GM11168 (cell line): ENCODE results near the gene MOB3B.

ENCODE experiments used
- in situ Hi-C: fragments of 300-500 bp; cut with MboI; formaldehyde crosslinking; loops from one replicate; pipeline ENCODE4 v1.12.0; 2022; ENCODE audit warnings: low sequenced_read_pairs; ENCODE audit not compliant: unreplicated experiment

Gene MOB3B

DNA sequence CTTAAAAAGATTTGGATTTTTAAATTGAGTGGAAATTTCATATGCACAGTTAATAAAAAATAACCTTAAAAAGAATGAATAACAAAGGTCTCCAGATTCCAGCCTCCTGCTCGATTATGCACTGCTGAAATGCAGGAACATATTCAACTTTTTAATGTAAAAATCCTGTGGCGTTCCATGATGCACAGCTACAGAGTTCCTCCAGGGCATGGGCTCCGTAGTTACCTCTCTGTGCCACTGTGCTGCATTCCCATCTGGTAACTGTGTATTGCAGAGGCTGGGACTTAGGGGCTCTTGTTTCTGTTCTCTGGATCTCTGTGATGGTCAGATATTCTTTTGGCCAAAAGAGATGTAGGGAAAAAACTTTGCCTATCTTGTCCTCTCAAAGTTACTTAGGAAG lies 201.1 kb downstream of the MOB3B start:
- in situ Hi-C loops = no loop called here

DNA sequence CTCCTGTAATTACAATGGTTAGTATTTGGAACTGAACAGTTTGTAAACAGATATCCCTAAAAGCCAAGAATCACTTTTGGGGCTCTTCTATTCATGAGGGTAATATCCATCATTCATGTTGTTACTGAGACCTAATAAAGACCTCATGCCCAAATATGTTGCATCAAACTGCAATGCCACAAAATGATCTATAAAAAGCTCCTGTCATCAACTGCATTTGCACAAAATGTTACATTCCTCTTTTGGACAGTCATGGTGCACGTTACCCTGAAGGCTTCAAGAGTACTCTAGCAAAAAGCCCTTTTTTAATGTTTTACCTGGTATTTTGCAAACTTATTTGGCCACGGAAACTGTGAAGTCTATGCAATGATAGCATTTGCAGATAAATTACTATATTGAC lies 218.4 kb downstream of the MOB3B start:
- in situ Hi-C loops = no loop called here

DNA sequence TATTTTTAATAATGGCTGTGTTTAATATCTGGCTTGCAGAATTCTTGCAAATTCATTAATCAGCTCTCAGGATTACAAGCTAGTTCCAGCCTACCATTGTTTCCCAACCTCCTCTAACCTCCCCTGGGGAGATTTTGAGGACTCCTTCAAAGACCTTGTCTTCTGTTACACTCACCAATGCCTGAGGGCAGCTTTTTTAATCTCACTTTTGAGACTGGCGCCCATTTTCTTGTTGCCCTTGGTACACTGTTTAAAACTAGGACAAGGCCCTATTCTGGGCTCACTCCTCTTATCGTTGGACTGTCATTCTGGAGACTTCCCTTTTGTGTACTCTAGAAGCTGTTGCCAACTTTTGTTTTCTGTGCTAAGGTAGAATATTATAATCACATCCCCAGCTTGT lies 219.0 kb downstream of the MOB3B start:
- in situ Hi-C loops = no loop called here

DNA sequence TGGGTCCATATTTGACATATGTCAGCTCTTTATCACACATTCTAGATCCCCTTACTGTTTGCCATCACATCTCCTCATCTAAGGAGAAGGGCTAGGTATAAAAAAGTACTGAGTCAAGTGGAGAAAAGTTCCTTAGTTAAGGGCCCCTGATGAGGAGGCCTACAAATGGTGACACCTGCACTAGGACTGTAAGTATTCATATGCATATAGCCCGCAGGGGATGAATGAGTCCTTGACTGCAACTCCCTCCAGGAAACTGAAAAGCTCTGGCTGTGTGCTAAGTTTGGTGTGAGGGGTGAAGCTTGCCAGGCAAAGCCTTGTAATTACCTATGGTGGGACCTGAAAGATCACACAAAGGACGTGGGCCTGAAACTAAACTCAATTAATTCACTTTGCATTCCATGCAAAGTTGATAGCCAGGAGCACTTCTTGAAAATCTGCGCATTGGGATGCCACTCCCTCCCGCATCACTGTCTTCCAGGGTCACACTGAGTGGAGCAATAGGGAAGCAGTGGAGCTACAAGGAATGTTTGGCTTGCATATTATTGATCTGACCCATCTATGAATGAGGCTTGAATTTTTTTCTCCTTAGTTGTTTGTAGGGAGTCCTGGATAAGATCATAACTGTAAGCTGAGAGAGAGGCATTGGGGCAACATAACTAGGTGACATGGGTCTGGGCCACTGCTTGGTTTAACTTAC lies 220.8 kb downstream of the MOB3B start:
- in situ Hi-C loops = no loop called here

DNA sequence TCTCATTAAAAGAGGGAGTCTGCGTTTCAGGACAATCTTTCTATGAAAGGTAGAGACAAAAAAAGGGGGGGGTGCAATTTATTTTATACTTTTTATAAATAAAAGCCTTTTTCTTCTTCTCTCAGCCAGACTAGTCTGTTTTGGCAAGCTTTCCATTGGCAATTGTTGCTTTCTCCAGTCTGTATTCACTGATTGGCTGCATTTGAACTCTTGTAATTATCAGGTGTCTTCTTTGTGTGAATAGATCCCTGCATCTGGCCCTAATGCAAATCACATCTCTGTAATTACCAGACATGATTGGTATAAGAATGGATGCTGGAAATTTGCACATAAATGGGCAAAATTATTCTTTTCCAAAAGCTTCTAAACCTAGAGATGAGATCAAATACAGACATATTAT lies 225.1 kb downstream of the MOB3B start:
- in situ Hi-C loops = no loop called here

DNA sequence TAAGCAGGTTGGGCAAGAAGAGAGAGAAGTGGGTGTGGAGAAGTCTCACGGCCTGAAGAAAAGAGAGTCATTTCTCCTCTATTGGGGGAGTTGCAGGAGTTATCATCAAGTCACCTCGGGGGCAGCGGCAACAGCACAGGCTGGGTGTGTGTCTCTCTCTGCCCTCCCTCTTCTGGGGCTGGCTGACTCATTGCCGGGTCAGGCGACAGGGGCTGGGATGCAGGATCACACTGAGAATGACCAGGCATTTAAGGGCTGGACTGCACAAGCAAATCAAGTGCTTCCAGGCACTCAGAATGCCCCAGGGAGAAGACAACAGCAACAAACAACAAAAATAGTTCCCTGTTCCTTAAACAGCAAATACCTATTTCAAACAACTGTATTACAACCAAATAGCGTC lies 226.4 kb downstream of the MOB3B start:
- in situ Hi-C loops = no loop called here

DNA sequence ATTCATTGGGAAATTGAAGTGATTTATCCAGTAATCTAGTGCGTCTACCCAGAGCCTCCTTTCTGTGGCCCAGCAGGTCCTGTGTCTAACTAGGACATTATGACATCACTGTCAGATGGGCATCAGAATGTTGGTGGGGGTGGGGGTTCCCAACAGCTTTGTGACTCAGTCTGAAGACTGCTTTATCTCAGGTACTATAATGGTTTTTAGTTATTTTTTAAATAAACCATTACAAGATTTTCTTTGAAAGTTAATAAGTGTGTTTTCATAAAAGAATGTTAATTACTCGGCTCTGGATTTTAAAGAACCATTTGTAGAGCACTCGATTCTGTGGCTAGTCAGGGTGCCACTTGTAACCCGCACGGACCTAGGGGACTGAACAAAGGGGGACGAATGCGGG lies 232.6 kb downstream of the MOB3B start, which contains the start of gene EQTN:
Gene EQTN (minus strand): TSS at position 101 of the 400 bp plus-strand sequence. CDS start 95 bp downstream, at position 6.
- in situ Hi-C loops = no loop called here

DNA sequence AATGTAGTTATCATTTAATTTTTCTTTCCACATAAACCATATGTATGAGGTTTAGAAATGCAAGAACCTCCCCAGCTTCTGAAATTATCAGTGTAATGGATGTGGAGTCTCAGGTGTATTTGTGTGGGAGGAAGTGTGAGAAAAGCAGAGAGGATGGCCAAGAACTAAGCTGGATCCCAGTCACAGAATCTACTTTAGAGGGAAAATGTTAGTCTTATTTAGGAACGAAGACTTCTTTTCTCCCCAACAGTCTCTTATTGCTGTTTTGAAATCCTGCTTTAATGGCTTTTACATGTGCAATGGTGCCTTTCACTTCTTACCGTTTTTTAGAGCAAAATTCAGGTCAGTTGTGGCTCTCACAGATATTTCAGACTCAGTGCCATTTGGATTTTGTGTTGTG lies 235.6 kb downstream of the MOB3B start:
- in situ Hi-C loops = no loop called here

DNA sequence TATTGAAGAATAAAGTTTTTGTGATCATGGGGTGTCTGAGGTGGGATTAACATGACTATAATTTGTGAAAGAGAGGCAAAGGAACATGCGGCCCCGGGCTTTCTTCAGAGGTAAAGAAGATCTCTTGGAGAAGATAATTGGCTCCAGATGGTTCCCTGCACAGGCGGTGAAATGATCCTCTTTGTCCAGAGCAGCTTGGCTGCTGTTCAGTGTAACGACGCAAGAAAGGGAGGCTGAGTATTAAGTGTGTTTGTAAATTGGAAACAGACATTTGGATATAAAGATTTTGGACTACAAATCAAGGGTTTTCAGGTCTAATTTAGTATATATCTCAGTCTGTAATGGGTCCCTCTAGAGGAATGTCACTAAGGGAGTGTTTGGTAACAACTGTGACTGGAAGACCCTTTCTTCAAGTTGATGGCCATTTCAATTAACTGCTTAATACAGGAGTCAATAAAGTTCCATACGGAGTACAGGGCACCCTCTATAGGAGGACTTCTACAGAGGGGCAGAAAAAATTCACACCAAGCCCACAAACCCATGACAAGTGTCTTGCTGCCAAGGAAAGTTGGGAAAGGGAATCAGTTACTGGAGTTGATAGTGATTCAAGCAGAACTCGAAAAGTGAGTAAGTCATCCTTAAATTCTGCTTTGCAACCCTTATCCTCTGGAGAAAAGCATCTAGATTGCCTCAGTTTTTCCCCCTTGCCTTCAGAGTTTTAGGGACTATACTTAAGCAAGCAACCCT lies 236.8 kb downstream of the MOB3B start:
- in situ Hi-C loops = no loop called here

DNA sequence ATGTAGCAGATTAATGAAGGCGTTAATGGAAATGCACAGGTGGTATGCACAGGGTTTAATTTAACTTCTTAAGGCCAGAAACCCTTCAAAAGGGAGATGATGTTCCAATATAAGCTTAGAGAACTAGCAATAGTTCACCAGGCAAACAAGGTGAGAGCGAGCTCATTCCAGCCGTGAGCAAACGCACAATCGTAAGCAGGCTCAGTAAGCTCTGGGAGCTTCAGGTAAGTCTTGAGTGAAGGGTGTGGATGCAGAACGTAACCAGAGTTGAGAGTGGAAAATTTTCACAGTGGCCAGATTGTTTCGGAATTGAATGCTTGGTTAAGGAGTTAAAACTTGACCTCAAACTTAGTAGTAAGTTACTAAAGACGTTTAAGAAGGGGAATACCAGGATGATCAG lies 238.3 kb downstream of the MOB3B start:
- in situ Hi-C loops = no loop called here

DNA sequence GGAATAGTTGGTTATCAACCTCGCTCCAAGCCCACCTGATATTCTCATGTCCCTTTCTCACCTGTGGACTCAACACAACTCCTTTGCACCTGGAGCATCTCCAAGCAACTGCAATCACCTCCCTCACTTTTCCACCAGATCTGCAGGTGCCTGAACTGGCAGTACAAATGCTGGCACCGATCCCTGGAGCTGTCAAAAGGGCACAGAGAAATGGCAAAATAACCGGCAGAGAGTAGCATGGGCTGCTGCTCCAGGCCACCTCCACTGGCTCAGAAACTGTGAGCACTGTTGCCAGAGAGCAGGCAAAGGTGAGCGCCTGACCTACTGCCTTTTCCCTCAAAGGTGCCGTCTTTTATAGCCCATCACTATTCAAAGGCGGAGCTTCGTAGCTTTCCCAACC lies 247.3 kb downstream of the MOB3B start:
- in situ Hi-C loops = no loop called here

DNA sequence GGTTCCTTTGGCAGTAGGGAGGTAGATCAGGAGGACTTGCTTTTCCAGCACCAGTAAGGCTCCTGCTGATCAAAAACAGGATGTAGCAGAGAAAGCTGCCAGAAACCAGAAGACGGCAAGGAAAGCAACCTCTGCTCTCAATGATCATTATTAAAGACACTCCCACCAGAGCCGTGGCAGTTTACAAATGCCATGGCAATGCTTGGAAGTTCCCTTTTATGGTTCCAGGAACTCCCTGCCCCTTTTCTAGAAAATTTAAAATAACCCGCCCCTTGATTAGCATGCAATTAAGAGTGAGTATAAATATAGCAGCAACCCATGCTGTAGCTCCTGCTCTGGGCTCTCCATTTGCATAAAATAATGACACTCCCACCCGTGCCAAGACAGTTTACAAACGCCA lies 248.8 kb downstream of the MOB3B start:
- in situ Hi-C loops = no loop called here

DNA sequence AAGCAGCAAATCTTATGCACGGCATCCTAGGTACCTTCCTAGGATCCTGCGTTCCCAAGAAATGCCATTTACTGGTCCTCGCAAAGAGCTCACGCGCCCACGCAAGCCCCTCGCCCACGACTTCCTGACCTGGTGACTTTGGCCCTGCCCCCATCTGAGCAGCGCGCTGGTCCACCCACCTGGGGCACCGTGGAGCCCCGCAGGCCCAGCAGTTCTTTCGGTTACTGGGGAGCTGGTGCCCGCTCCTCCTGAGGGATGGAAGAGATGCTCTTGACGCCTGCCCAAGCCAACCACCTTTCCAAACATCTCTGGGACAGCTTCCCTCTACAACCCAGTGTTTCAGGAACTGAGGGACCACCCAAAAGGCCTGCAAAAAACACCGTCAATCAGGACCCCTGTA lies 249.4 kb downstream of the MOB3B start:
- in situ Hi-C loops = no loop called here

DNA sequence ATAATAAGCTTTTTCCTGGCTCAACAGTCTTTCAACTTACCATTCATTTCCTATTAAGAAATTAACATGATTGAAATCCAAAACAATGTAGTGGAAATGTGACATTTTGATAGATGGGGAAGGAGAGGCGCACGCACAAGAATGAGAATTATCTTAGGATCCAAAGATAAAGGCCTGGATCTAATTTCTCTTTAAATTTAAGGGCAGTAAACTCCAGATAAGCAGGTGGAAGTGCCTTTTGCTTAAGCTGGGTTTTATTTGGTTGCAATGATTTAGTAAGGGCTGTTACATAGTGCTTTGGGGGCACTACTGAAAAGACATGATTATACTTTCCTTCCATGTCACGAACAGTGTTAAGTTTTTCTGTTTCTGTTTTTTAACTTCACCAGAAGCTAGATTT lies 250.0 kb downstream of the MOB3B start:
- in situ Hi-C loops = no loop called here

DNA sequence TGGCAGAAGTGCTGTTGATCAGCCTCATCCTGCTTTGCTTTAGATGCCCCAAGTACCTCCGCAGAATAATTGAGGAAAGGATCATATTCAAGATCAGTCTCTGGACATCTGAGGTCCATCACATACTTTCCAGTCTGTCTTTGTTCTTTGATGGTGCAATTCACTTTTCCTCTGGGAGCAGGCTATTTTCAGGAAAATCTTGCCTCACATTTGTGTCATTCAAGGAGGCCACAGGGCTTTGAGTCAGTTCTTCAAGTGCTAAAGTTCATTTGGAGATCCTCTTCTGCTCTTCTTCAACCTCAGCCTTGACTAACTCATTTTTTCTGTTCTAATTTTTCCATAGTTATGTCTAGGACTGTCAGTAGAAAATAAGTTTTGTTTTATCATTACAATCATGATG lies 251.2 kb downstream of the MOB3B start:
- in situ Hi-C loops = no loop called here

DNA sequence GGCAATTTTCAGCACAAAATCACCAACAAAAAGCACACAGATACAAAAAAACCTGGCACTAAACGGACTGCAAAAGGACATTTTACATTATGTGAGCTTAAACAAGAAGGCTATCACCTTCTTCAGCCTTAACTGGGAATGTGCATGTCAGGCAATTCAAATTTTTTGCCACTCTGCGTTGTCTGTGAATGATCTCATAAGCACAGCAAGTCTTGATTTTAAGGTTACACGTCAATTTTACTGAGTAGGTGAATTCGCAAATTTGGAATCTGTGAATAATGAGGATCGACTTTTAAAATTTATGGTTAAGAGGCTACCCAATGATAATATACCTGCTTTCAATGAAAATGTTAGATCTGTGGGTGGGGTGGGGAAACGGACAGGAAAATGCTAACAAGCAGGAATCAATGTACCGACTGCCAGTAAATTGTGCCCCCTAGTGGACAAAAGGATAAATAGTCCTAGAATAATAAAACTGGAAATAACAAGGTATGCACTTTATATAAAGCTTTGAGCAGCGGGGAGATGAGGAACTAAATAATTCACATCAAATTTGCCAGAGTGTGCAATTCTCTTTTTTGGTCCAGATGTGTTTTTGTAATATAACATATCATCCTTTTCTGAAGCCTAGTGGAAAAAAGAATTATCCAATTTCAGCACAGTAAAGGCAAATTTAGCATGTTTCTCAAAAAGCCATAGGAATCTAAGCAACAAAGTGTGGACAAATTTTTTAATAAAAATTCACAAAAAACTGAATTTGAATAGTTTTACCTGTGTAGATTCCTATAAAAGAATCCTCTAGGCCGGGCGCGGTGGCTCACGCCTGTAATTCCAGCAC lies 253.2 kb downstream of the MOB3B start:
- in situ Hi-C loops = no loop called here
